ENCODE data around the gene TGFBR1. TPM values are rescaled to one million over a fixed set of nuclear protein-coding genes. Genes with fewer than 3 reads are reported as not detected.

Gene TGFBR1
- 20.8 and 21.1 TPM in 2 replicates for total RNA-seq

DNA sequence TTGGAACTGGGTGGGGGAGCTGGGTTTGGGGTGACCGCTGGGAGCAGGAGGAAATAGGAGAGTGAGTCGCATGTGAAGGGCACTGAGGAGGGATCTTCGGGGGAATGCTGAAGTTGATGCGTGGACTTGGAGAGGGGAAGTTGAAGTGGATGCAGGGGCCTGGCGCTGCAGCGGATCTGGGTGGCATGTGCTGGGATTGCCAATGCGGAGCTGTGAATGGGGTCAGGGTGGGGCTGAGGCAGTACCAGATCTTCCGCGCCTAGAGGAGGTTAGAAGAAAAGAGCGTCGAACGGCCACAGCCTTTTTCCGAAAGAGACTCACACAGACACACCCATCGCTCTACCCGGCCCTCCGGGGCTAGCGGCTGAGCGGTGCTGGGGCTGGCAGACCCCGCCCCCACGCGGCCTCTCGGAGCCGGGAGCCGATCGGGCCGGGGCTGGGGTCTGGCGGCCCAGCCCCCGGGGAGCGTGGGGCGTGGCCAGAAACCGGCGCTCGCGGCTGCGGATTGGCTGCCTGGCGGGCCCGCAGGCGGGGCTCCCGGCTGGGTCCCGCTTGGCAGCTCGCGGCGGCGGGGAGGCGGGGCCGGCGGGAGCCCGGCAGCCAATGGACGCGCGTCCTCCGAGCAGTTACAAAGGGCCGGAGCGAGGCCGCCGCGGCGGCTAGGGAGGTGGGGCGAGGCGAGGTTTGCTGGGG lies at the start of gene TGFBR1:
Gene TGFBR1, plus strand, starts transcription at position 655 of the 693 bp plus-strand sequence. CDS start 93 bp downstream, outside the sequence.

Other genes with a start within 250 kb of the TGFBR1 start
- gene COL15A1, start 161.2 kb upstream of the TGFBR1 start, total RNA-seq: 0.33 and 0.34 TPM in 2 replicates
- 46.5 and 46.6 TPM in 2 replicates for gene ALG2, start 116.8 kb downstream of the TGFBR1 start, total RNA-seq
- gene SEC61B, start 117.2 kb downstream of the TGFBR1 start, total RNA-seq: 83.2 and 102 TPM in 2 replicates

Data from dermis lymphatic vessel endothelial cell (primary cell).